AG09309 (cell line): ENCODE results near the gene TMEM222.

Experiments used
- DNase-seq: peaks from one replicate; pipeline ENCODE4 v3.0.0-alpha.2; 2010; ENCODE audit warnings: low read depth
- H3K4me3 ChIP-seq: 2 replicates; pipeline ENCODE4 v1.5.1; 2011; ENCODE audit warnings: mild to moderate bottlenecking, low read depth, low read length, moderate library complexity; ENCODE audit not compliant: control insufficient read depth
- TF ChIP-seq, protein P1 (sequence below): IDR thresholded peaks from 2 replicates; pipeline ENCODE4 v1.5.1; 2011; ENCODE audit warnings: mild to moderate bottlenecking, low read depth, low read length, inconsistent platforms; ENCODE audit not compliant: insufficient read depth, control insufficient read depth; ENCODE audit errors: missing control alignments

TMEM222 gene

GRCh38 chr1:27339213-27339612 is 17.2 kb downstream of the TMEM222 start:
- H3K4me3 ChIP-seq = no peak overlapping the region
- TF ChIP-seq, protein P1, sequence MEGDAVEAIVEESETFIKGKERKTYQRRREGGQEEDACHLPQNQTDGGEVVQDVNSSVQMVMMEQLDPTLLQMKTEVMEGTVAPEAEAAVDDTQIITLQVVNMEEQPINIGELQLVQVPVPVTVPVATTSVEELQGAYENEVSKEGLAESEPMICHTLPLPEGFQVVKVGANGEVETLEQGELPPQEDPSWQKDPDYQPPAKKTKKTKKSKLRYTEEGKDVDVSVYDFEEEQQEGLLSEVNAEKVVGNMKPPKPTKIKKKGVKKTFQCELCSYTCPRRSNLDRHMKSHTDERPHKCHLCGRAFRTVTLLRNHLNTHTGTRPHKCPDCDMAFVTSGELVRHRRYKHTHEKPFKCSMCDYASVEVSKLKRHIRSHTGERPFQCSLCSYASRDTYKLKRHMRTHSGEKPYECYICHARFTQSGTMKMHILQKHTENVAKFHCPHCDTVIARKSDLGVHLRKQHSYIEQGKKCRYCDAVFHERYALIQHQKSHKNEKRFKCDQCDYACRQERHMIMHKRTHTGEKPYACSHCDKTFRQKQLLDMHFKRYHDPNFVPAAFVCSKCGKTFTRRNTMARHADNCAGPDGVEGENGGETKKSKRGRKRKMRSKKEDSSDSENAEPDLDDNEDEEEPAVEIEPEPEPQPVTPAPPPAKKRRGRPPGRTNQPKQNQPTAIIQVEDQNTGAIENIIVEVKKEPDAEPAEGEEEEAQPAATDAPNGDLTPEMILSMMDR = no peak
- DNase-seq = no peak

DNA sequence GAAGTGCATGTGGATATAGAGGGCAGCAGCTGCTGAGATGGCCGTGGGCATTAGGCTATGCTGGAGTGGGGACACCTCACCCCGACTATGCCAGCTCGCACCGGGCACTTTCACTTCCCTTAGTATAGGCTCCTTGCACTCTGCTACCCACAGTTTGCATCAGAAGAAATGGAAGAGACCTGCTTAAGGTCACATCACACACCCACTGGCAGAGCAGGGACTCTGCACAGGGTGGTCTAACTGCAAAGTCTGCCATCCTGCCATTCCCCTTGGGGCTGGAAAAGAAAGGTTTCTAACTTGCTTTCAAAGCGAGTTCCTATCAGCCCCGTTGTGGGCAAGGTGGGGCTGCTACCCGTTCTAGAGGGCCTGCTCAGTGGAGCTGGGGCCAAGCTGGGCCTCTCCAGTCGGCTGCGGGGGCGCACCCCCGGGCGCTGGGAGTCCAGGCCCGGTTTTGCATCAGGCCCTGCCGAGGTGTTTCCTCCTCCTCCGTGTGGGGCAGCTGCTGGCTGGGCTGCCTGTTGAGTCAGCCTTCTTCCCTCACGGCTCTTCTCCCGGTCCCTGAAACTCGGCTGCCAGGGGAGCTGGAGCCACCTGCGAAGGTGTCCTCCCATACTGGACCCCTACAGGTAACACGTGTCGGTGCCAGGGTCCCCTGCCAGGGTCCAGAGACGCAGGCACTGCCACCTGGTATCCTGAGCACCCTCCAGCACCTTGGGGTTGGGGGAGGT is 19.7 kb downstream of the TMEM222 start, which contains the start of gene SYTL1:
Gene SYTL1 (plus strand): TSS at position 498 of the 728 bp plus-strand sequence. CDS start 3,313 bp downstream, outside the sequence.
- no peak within 1 kb of the TSS for H3K4me3 ChIP-seq
- DNase-seq = no peak
- TF ChIP-seq, protein P1 = no peak

DNA sequence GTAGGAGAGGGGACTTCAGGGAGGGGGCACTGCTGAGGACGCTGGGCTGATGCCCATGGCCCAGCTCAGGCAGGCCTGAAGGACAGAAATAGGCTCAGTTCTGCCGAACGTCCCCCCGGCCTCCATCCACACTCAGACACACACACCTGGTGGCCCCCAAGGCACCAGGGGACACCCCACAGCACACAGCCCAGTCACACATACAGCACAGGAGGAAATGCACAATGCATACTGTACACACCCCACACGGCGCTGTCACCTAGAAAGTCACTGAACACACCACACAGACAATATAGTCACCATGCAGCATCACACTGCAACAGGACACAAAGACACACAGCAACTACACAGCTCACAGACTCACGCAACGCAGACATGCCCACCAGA is 20.4 kb downstream of the TMEM222 start:
- H3K4me3 ChIP-seq = no peak overlapping the region
- no peak for DNase-seq
- TF ChIP-seq, protein P1 = no peak

- TF ChIP-seq, protein P1 = no peak
- no peak overlapping the region for H3K4me3 ChIP-seq
- DNase-seq = no peak
Observed at GRCh38 chr1:27342778-27343638, 21.0 kb downstream of the TMEM222 start.

DNA sequence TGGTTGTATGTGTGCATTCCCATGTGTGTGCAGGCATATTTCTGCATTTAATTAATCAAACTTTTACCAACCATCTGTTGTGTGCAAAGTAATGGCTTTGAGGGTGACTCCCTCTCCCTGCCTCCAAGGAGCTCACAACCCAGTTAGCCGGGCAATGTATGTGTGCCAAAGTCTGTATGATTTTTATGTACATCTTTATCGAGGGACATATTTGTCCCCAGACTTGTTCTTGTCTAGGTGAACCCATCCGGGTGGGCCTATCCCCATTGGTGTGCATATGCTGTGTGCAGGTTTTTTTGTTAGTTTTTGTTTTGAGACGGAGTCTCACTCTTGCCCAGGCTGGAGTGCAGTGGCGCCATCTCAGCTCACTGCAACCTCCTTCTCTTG is 21.7 kb downstream of the TMEM222 start:
- H3K4me3 ChIP-seq = no peak overlapping the region
- TF ChIP-seq, protein P1 = no peak
- no peak for DNase-seq

DNA sequence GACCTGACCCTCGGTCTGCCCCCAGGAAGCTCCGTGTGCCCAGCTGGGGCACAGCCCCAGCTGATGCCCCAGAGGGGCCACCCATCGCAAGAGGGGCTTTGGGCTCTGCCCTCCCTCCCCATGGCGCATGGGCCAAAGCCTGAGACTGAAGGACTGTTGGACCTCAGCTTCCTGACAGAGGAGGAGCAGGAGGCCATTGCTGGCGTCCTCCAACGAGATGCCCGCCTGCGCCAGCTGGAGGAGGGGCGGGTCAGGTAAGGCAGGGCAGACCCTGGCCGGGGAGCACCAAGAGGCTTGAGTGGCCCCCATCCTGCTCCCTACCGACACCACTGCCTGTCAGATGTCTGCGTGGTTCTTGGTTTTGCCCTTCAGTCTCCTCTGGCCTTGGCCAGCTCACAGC is 23.3 kb downstream of the TMEM222 start:
- DNase-seq = no peak
- no peak overlapping the region for H3K4me3 ChIP-seq
- TF ChIP-seq, protein P1 = no peak
